GM18858 (cell line): Measurements from ENCODE around the gene KRT8.

ENCODE experiments used
- ATAC-seq: cut with Tn5 transposase; IDR thresholded peaks from one replicate; pipeline ENCODE4 v1.9.1; 2021; ENCODE audit not compliant: unreplicated experiment

KRT8 gene

DNA sequence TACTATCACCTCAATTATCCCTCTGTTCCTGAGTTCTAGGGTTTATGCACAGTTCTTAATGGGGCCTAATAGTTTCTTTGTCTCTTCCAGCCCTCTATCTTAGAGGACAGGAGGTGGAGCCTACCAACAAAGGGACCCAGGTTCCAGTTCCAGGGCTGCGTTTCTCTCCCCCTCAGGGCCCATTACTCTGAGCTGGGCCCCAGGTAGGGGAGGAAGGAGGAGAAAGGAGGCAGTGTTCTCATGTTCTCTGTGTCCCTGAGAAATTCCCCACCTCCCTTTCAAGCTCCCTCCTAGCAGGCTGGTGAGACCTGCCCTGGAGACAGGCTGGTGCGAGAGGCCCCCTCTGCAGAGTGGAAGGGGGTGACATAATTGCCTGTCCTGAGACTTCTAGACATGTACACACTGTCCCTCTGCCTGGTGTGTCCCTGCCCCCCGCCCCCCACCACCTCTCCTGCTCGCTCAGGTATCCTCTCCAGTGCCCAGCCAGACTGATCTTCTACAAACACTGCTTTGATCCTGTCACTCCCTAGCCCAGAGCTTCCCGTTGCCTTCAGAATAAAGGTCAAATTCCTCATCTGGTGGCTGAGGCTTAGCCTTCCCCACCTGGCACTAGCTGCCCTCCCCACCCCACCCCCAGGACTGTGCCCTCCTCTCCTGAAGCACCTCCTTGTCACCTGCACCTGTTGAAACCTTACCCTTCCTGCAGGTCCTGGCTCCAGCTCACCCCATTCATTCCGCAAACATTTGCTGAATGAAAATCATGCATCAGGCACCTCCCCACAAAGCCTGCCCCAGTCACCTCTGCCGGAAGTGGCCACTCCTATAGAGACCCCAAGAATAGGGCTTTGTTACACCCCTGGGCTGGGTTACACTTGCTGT lies 21.1 kb upstream of the KRT8 start:
- ATAC-seq, result no peak

DNA sequence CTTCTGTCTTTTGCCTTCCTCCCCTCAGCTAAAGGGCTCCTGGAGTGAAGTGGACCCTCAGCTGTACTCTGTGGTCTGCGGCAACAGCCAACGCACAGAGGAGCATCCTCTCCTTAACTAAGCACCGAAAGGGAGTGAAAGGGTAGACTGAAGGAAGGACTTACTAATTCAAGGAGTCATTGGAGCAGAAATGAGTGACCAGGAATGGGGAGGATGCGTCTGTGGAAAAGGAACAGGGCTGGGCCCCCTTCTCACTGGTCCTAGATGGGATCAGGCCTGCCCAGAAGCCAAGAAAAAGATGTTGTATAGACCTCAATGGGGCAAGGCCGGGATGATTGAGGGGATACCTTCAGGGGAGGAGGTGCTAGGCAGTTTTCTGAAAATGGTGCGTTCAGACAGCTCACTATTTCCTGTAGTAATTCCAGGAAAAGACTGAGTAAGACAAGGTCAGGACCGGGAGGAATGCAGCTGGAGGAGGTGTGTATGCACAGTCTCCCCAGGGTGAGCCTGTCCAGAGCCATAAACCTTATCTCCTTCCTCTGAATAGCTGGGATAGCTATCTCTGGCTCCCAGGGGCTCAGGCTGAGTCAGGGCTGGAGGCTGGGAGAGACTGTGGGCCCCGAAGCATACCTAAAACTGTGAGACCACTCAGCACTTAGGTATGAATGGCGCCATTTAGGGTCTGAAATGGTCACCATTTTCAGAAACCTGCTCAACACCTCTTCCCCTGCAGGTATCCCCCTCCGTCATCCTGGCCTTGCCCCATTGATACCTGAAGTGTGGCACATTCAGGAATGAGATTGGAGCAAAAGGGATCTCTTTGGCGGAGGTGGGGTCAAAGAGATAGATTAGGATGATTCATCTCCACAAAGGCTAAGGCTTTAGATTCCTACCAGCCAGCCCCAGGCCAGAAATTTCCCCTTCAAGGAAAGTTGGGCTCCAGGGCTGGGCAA lies 20.2 kb upstream of the KRT8 start:
- no peak for ATAC-seq

GRCh38 chr12:52921488-52922165 lies 16.8 kb upstream of the KRT8 start:
- ATAC-seq, result no peak

DNA sequence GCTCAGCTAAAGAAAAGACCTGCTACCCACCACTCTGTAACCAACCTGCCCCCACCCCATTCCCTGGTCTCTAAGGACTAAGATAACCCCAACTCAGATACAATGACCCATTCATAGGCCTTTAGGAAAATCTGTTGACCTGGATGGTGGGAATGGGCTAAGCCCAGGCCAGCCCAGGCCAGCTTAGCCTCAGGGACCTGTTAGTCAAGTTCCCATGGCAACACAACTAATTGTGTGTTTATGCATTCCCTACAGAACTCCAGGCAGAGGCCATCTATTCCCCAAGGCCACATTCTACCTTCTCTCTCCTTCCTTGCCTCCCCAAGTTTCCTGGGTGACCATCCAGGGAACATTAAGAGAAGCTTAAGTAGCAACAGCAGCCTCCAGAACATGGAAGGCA lies 16.1 kb upstream of the KRT8 start:
- ATAC-seq, result no peak

DNA sequence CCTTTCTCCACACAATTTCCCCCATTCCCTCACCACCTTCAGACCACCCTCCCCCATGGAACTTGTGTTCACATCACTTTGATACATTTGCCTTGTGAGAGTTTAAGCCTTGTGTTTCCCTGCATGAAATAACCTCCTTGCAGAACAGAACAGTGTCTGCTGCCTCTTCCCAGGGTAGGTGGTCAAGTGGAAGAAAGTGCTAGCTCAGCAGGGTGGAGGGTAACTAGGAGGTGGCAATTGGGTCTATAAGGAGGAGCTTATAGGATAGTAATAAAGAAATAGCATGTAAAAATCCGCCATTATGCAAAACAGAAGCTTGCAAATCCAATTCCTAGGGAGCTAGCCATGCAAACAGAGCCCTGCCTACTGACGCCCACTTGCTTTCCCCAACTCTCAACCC lies 13.9 kb upstream of the KRT8 start:
- ATAC-seq, result no peak

GRCh38 chr12:52918351-52918750 lies 13.5 kb upstream of the KRT8 start:
- ATAC-seq, result no peak

- ATAC-seq, result no peak
Observed at GRCh38 chr12:52917800-52918199, 12.9 kb upstream of the KRT8 start.

- no peak for ATAC-seq
Observed at GRCh38 chr12:52916216-52916615, 11.3 kb upstream of the KRT8 start.

- ATAC-seq, result no peak
Observed at GRCh38 chr12:52915637-52916036, 10.8 kb upstream of the KRT8 start.

DNA sequence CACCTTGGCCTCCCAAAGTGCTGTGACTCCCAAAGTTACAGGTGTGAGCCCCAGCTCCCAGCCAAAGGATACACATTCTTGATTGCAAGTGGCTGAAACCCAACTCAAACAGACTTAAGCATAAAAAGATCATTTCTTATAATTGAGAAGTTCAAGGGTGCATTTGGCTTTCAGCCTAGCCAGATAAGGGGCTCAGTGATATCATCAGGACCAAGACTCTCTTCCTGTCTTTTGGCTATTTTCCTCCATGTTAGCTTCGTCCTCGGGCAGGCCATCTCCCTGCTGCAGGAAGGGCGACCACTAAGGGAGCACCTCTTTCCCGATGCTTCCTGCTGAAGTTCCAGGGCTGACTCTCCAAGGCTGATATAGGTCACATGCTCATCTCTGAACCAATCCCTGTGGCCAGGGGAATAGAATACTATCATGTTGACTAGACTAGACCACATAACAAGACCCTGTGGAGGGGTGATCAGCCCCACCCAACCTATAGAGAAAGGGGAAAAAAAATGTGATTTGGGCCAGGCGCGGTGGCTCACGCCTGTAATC lies 9.8 kb upstream of the KRT8 start:
- no peak for ATAC-seq

DNA sequence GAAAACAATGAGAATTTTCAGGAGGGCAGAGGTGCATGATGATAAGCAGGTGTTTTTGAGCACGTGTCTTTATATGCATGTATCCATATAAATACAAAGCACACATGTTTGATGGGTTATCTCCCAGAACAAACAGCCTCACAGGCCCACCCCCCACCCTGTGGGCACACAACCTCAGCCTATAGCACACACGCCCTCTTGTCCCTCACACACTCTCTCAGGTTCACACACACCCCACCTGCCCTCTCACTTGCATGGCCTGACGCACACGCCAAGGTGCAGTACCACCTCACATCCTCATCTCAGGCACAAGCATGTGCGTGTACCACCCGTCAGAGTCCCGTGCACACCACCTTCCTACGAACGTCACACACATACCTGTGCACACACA lies 8.6 kb upstream of the KRT8 start:
- ATAC-seq, result no peak

- no peak for ATAC-seq
Observed at GRCh38 chr12:52912711-52913430, 8.0 kb upstream of the KRT8 start.

DNA sequence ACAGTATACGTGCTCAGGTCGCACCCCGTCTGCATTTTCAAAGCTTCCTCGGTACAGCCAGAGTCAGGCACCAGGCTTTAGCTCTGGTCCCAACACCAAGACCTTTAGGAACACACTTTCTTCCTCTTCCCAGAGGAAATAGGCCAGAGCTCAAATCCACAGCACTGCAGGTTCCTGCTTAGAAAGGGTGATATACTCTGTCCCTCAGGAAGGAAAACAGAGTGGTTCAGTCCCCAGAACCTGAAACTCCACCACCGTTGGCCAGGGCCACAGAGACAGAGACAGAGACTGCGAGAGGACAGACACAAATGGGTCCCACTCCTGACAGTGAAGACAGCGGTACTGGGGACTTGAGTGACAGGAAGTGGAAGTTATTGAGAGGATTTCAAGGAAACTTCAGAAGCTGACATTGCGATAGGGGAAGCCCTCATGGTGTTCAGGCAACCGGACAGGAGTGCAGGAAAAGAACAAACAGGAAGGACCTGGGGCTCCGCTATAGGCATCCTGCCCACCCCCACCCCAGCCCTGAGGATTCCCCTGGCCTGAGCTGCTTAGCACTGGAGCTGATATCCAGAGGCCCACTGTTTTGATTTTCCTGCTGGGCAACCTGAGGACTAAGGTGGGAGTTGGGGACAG lies 5.5 kb upstream of the KRT8 start:
- ATAC-seq, result no peak

GRCh38 chr12:52909796-52910195 lies 4.9 kb upstream of the KRT8 start:
- ATAC-seq, result no peak

DNA sequence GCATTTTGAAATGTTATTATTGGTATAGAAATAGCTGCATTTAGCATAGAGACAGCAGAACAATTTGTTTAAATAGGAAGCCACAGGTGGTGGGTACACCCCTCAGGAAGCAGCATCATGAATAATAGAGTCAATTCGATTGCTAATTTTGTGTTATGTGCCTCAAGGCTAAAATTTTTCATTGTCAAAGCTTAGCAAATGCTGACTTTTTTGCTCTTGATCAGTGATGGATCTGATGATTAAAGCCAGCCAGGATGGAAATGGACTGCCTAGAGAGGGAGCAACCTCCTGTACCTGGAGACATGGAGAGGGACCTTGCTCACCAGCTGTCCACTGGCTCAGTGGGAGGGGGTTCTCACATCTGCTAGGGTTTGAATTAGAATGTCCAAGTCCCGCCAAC lies 4.5 kb upstream of the KRT8 start:
- no peak for ATAC-seq

- no peak for ATAC-seq
Observed at GRCh38 chr12:52907092-52907810, 2.4 kb upstream of the KRT8 start.

GRCh38 chr12:52906191-52906601 lies 1.3 kb upstream of the KRT8 start:
- no peak for ATAC-seq

DNA sequence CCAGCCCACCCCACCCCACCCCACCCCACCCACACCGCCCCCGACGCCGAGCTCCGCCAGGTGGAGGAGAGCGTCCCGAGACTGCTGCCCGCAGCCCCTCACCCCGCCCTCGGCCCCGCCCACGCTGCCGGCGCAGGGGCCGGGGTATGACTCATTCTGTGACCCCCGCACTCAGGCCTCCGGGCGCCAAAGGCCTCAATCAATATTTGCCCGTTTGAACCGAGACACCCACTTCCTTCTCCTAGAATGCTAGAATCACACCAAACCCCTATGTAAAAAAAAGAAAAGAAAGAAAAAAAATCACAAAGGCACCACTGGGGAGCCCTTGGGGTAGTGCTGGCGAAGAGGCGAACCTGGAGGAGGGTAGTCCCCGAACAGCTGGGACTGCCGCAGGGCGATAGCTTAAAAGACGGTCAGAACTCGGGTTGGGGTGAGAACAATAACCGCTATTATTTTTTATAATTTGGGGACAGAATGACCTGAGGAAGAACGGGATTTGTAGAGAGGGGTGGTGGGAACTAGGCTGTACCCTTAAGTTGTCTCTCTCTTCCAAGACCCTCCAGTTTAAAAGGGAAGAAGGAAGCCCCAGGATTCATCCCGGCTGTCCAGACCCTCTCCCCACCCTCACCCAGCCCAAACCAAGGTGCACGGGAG lies 894 bp downstream of the KRT8 start:
- no peak for ATAC-seq
